Vagina (tissue), 2 donors: ENCODE data around the gene EHMT1.

Experiments used
- POLR2A ChIP-seq, 2 donors: fragments of 450-650 bp; IDR thresholded peaks; one replicate each; pipeline ENCODE4 v1.6.1; 2017; ENCODE audit warnings: antibody characterized with exemption in 2 of 2, mild to moderate bottlenecking in 2 of 2, moderate library complexity in 2 of 2
- POLR2AphosphoS5 ChIP-seq, 2 donors: sonication (generic); formaldehyde crosslinking; IDR thresholded peaks; one replicate each; pipeline ENCODE4 v1.9.0; 2017; ENCODE audit warnings: antibody characterized with exemption in 2 of 2, mild to moderate bottlenecking in 2 of 2, low read depth in 1 of 2; ENCODE audit not compliant: insufficient read depth in 1 of 2
- TF ChIP-seq, protein P1 (sequence below), 3 experiments: fragments of 450-650 bp in 2 of 3; fragments of 200-600 bp in 1 of 3; sonication (generic) in 1 of 3; IDR thresholded peaks; one replicate each; pipeline ENCODE4 v1.5.1; 2017 to 2019; ENCODE audit warnings: antibody characterized with exemption in 3 of 3, mild to moderate bottlenecking in 2 of 3, moderate library complexity in 2 of 3

GRCh38 chr9:137804908-137805630 is 186.3 kb downstream of the EHMT1 start:
- TF ChIP-seq, protein P1, sequence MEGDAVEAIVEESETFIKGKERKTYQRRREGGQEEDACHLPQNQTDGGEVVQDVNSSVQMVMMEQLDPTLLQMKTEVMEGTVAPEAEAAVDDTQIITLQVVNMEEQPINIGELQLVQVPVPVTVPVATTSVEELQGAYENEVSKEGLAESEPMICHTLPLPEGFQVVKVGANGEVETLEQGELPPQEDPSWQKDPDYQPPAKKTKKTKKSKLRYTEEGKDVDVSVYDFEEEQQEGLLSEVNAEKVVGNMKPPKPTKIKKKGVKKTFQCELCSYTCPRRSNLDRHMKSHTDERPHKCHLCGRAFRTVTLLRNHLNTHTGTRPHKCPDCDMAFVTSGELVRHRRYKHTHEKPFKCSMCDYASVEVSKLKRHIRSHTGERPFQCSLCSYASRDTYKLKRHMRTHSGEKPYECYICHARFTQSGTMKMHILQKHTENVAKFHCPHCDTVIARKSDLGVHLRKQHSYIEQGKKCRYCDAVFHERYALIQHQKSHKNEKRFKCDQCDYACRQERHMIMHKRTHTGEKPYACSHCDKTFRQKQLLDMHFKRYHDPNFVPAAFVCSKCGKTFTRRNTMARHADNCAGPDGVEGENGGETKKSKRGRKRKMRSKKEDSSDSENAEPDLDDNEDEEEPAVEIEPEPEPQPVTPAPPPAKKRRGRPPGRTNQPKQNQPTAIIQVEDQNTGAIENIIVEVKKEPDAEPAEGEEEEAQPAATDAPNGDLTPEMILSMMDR (IDR thresholded peaks at IDR 0.05) = no peak
- no peak for TF ChIP-seq POLR2A (IDR thresholded peaks at IDR 0.05)
- no peak for TF ChIP-seq POLR2AphosphoS5 (IDR thresholded peaks at IDR 0.05; ENCODE audit: insufficient read depth in 1 of 2, low read depth in 1 of 2)
